GM12874 (cell line): ENCODE results near the gene ZNF652.

ENCODE experiments used
- CTCF ChIP-seq: IDR thresholded peaks from 2 replicates; pipeline ENCODE4 v1.5.1; 2011; ENCODE audit warnings: low read depth, mild to moderate bottlenecking, control low read depth, low read length, moderate library complexity; ENCODE audit not compliant: insufficient read depth

Gene ZNF652

GRCh38 chr17:49297141-49297540, 64.9 kb downstream of the ZNF652 start:
- TF ChIP-seq CTCF: no peak

GRCh38 chr17:49294122-49294521, 67.9 kb downstream of the ZNF652 start:
- TF ChIP-seq CTCF: no peak

GRCh38 chr17:49292901-49293300, 69.1 kb downstream of the ZNF652 start:
- no peak for TF ChIP-seq CTCF

- TF ChIP-seq CTCF: no peak
Measured at GRCh38 chr17:49291929-49292328, 70.1 kb downstream of the ZNF652 start.

GRCh38 chr17:49290690-49291359, 71.2 kb downstream of the ZNF652 start:
- peak; percentile 45; the same call in 1 of the 2 replicates for TF ChIP-seq CTCF

GRCh38 chr17:49288388-49288787, 73.7 kb downstream of the ZNF652 start:
- no peak for TF ChIP-seq CTCF

GRCh38 chr17:49287481-49287880, 74.6 kb downstream of the ZNF652 start:
- no peak for TF ChIP-seq CTCF
